ENCODE results near the gene ADCK2. TPM values are rescaled to one million over a fixed set of nuclear protein-coding genes. Genes with fewer than 3 reads are reported as not detected.

The ADCK2 gene
- total RNA-seq, 1 donor from 2014 or later: 12.4 TPM

- Histone ChIP-seq H3K9me3 (ENCODE audit: insufficient read depth, low read depth, low read length) (no peaks in the 10 kb centered on the region), H3K36me3 (ENCODE audit: insufficient read depth, low read length) (no peaks in the 10 kb centered on the region), H3K4me1 (ENCODE audit: insufficient read depth, low read length) (no peaks in the 10 kb centered on the region), H4K20me1 (ENCODE audit: insufficient read depth, low read length) (no peaks in the 10 kb centered on the region), H3K27ac (ENCODE audit: low read depth, low read length) (no peak overlapping the region), H3K4me3 (ENCODE audit: insufficient read depth, low read depth, low read length) (no peak overlapping the region), H3K27me3 (ENCODE audit: insufficient read depth, low read length) (no peaks in the 10 kb centered on the region), H3K4me2 (ENCODE audit: low read length) (no peak overlapping the region), H3K79me2 (ENCODE audit: insufficient read depth, low read length) (no peaks in the 10 kb centered on the region), H3K9ac (ENCODE audit: low read length) (no peak overlapping the region), H2AFZ (ENCODE audit: low read depth, low read length) (no peak overlapping the region)
- Mint-ChIP-seq H3K27ac (ENCODE audit: unreplicated experiment) (no peak overlapping the region), H3K27me3 (ENCODE audit: low read depth, unreplicated experiment) (no peaks in the 10 kb centered on the region), H3K36me3 (ENCODE audit: low read depth, unreplicated experiment) (peaks cover 19% of the 10 kb centered on the region), H3K4me3 (ENCODE audit: unreplicated experiment) (no peak overlapping the region), H3K9me3 (ENCODE audit: unreplicated experiment) (peaks cover 13% of the 10 kb centered on the region), H3K4me1 (ENCODE audit: low read depth, unreplicated experiment) (peaks cover 2% of the 10 kb centered on the region)
- TF ChIP-seq EZH2 (IDR thresholded peaks at IDR 0.05; ENCODE audit: insufficient read depth, low read length): no peak
- TF ChIP-seq, protein P1, sequence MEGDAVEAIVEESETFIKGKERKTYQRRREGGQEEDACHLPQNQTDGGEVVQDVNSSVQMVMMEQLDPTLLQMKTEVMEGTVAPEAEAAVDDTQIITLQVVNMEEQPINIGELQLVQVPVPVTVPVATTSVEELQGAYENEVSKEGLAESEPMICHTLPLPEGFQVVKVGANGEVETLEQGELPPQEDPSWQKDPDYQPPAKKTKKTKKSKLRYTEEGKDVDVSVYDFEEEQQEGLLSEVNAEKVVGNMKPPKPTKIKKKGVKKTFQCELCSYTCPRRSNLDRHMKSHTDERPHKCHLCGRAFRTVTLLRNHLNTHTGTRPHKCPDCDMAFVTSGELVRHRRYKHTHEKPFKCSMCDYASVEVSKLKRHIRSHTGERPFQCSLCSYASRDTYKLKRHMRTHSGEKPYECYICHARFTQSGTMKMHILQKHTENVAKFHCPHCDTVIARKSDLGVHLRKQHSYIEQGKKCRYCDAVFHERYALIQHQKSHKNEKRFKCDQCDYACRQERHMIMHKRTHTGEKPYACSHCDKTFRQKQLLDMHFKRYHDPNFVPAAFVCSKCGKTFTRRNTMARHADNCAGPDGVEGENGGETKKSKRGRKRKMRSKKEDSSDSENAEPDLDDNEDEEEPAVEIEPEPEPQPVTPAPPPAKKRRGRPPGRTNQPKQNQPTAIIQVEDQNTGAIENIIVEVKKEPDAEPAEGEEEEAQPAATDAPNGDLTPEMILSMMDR (IDR thresholded peaks at IDR 0.05; ENCODE audit: insufficient read depth, low read depth, low read length): no peak
- FAIRE-seq (no peak), DNase-seq (ENCODE audit: low read depth) (no peak)
These were observed 41.7 kb downstream of the ADCK2 start for GRCh38 chr7:140714331-140715040.

- peaks cover 6% of the 10 kb centered on the region for H3K36me3 Mint-ChIP-seq (ENCODE audit: low read depth, unreplicated experiment)
- H3K27ac ChIP-seq (ENCODE audit: low read depth, low read length): no peak overlapping the region
- no peaks in the 10 kb centered on the region for H3K9me3 Mint-ChIP-seq (ENCODE audit: unreplicated experiment)
- H3K27me3 Mint-ChIP-seq (ENCODE audit: low read depth, unreplicated experiment): no peaks in the 10 kb centered on the region
- peaks cover 4% of the 10 kb centered on the region for H3K4me1 Mint-ChIP-seq (ENCODE audit: low read depth, unreplicated experiment)
- H3K9ac ChIP-seq (ENCODE audit: low read length): no peak overlapping the region
- H3K36me3 ChIP-seq (ENCODE audit: insufficient read depth, low read length): no peaks in the 10 kb centered on the region
- no peaks in the 10 kb centered on the region for H3K27me3 ChIP-seq (ENCODE audit: insufficient read depth, low read length)
- H2AFZ ChIP-seq (ENCODE audit: low read depth, low read length): no peak overlapping the region
- H3K4me3 Mint-ChIP-seq (ENCODE audit: unreplicated experiment): no peak overlapping the region
- TF ChIP-seq, protein P1 (IDR thresholded peaks at IDR 0.05; ENCODE audit: insufficient read depth, low read depth, low read length): no peak
- TF ChIP-seq EZH2 (IDR thresholded peaks at IDR 0.05; ENCODE audit: insufficient read depth, low read length): no peak
- no peaks in the 10 kb centered on the region for H3K4me1 ChIP-seq (ENCODE audit: insufficient read depth, low read length)
- H3K27ac Mint-ChIP-seq (ENCODE audit: unreplicated experiment): peak overlapping the region; percentile 63
- H3K9me3 ChIP-seq (ENCODE audit: insufficient read depth, low read depth, low read length): no peaks in the 10 kb centered on the region
- H4K20me1 ChIP-seq (ENCODE audit: insufficient read depth, low read length): no peaks in the 10 kb centered on the region
- peak; percentile 10 for DNase-seq (ENCODE audit: low read depth)
- no peak overlapping the region for H3K4me2 ChIP-seq (ENCODE audit: low read length)
- no peak overlapping the region for H3K4me3 ChIP-seq (ENCODE audit: insufficient read depth, low read depth, low read length)
- H3K79me2 ChIP-seq (ENCODE audit: insufficient read depth, low read length): no peaks in the 10 kb centered on the region
- FAIRE-seq: no peak
These were observed 47.0 kb downstream of the ADCK2 start for GRCh38 chr7:140719721-140720120.

GRCh38 chr7:140722254-140722653, 49.5 kb downstream of the ADCK2 start:
- no peaks in the 10 kb centered on the region for H3K9me3 Mint-ChIP-seq (ENCODE audit: unreplicated experiment)
- FAIRE-seq (no peak), DNase-seq (ENCODE audit: low read depth) (no peak)
- peaks cover 13% of the 10 kb centered on the region for H3K4me1 Mint-ChIP-seq (ENCODE audit: low read depth, unreplicated experiment)
- Histone ChIP-seq H3K4me1 (ENCODE audit: insufficient read depth, low read length) (no peaks in the 10 kb centered on the region), H2AFZ (ENCODE audit: low read depth, low read length) (no peak overlapping the region), H3K4me3 (ENCODE audit: insufficient read depth, low read depth, low read length) (no peak overlapping the region), H3K27me3 (ENCODE audit: insufficient read depth, low read length) (no peaks in the 10 kb centered on the region), H4K20me1 (ENCODE audit: insufficient read depth, low read length) (no peaks in the 10 kb centered on the region), H3K36me3 (ENCODE audit: insufficient read depth, low read length) (peaks cover 6% of the 10 kb centered on the region), H3K27ac (ENCODE audit: low read depth, low read length) (no peak overlapping the region), H3K4me2 (ENCODE audit: low read length) (no peak overlapping the region), H3K9me3 (ENCODE audit: insufficient read depth, low read depth, low read length) (no peaks in the 10 kb centered on the region), H3K9ac (ENCODE audit: low read length) (no peak overlapping the region), H3K79me2 (ENCODE audit: insufficient read depth, low read length) (no peaks in the 10 kb centered on the region)
- H3K27ac Mint-ChIP-seq (ENCODE audit: unreplicated experiment): no peak overlapping the region
- no peak overlapping the region for H3K4me3 Mint-ChIP-seq (ENCODE audit: unreplicated experiment)
- TF ChIP-seq, protein P1 (IDR thresholded peaks at IDR 0.05; ENCODE audit: insufficient read depth, low read depth, low read length): no peak
- TF ChIP-seq EZH2 (IDR thresholded peaks at IDR 0.05; ENCODE audit: insufficient read depth, low read length): no peak
- no peaks in the 10 kb centered on the region for H3K36me3 Mint-ChIP-seq (ENCODE audit: low read depth, unreplicated experiment)
- H3K27me3 Mint-ChIP-seq (ENCODE audit: low read depth, unreplicated experiment): no peaks in the 10 kb centered on the region
